ENCODE data around the gene YAP1.

DNA sequence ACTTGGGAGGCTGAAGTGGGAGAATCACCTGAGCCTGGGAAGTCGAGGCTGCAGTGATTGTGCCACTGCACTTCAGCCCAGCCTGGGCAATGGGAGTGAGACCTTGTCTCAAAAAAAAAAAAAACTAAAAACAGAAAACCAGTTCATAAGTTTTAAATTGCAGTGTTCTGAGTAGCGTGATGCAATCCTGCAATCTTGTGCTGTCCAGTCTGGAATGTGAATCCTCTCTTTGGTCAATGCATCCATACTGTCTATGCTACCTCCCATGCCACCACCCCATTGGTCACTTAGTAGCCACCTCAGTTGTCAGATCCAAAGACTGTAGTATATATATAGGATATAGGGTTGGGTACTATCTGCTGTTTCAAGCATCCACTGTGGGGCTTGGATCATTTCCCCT, 11.1 kb downstream of the YAP1 start:
- TF ChIP-seq, protein P1, sequence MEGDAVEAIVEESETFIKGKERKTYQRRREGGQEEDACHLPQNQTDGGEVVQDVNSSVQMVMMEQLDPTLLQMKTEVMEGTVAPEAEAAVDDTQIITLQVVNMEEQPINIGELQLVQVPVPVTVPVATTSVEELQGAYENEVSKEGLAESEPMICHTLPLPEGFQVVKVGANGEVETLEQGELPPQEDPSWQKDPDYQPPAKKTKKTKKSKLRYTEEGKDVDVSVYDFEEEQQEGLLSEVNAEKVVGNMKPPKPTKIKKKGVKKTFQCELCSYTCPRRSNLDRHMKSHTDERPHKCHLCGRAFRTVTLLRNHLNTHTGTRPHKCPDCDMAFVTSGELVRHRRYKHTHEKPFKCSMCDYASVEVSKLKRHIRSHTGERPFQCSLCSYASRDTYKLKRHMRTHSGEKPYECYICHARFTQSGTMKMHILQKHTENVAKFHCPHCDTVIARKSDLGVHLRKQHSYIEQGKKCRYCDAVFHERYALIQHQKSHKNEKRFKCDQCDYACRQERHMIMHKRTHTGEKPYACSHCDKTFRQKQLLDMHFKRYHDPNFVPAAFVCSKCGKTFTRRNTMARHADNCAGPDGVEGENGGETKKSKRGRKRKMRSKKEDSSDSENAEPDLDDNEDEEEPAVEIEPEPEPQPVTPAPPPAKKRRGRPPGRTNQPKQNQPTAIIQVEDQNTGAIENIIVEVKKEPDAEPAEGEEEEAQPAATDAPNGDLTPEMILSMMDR (IDR thresholded peaks at IDR 0.05), result no peak
- TF ChIP-seq POLR2A (IDR thresholded peaks at IDR 0.05), result no peak

Data from body of pancreas (tissue), 4 donors.